Stimulated activated CD4-positive, alpha-beta T cell treated with anti-CD3 and anti-CD28 coated beads, TNF-alpha, amount 100 ng/mL, for 48 hours (primary cell): Measurements from ENCODE around the gene GHR.
"Not testable (repeated sequence)": the region's sequence is repeated elsewhere in the genome, so short reads cannot be mapped to it uniquely, and the experiment has no call there.

Experiments used
- DNase-seq, 3 donors: peaks; one replicate each; pipeline ENCODE4 v3.0.0-alpha.2; 2020; ENCODE audit warnings: low read depth in 3 of 3

Gene GHR

GRCh38 chr5:42718591-42718990 lies 295.4 kb downstream of the GHR start:
- no peak for DNase-seq

GRCh38 chr5:42719034-42719433 lies 295.8 kb downstream of the GHR start:
- DNase-seq: no peak

- DNase-seq: no peak
These were observed 297.0 kb downstream of the GHR start for GRCh38 chr5:42720251-42720650.

- no peak for DNase-seq
These were observed 298.2 kb downstream of the GHR start for GRCh38 chr5:42721484-42721883.

- not testable (repeated sequence) for DNase-seq
These were observed 311.4 kb downstream of the GHR start for GRCh38 chr5:42734531-42735058.

DNA sequence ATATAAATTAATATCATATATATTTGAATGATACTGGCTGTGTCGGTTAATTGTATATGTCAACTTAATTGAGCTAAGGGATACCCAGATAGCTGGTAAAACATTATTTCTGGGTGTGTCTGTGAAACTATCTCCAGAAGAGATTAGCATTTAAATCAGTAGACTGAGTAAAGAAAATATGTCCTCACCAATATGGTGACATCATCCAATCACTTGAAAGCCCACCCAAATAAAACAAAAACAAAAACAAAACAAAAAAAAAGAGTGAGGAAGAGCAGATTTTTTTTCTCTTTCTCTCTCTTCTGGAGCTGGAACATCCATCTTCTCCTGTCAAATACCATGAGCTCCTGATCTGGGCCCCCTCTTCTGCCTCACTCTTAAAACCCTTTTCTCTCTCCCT lies 317.7 kb downstream of the GHR start:
- no peak for DNase-seq

DNA sequence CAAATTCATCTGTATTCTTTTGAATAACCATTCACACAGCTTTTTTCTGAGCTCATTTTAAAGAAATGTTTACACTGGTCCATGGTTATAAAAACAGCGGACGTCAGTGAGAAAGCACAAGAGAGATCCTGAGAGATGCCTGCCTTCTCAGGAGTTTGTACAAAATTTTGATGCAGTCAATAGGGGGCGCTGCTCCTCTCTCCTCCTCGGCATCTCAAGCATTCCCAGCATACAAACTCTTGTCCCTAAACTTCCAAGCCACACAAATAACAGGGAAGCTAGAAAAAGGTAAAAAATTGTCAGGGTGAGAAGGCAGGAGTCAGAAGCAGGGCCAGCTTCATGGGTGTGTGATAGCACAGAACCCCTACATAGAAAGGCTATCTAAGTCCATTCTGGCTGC lies 322.2 kb downstream of the GHR start:
- DNase-seq: no peak

- no peak for DNase-seq
These were observed 322.6 kb downstream of the GHR start for GRCh38 chr5:42745856-42746255.

- DNase-seq: no peak
These were observed 325.8 kb downstream of the GHR start for GRCh38 chr5:42749020-42749419.

GRCh38 chr5:42750507-42750906 lies 327.3 kb downstream of the GHR start:
- no peak for DNase-seq

DNA sequence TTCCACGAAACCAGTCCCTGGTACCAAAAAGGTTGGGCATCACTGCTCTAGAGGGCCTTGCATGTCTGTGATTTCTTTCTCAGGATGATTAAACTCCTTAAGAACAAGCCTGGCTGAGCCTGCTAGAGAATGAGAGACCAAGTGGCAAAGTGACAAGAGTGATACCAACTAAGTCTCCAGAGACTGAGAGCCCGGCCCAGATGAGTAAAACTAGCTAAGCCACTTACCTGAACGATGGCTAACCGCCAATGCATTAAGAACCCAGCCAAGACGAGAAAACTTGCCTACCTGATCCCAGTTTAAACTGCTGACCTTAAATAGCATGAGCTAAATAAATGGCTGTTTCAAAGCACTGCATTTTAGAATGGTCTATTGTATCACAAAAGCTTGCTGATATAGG lies 327.8 kb downstream of the GHR start:
- no peak for DNase-seq

DNA sequence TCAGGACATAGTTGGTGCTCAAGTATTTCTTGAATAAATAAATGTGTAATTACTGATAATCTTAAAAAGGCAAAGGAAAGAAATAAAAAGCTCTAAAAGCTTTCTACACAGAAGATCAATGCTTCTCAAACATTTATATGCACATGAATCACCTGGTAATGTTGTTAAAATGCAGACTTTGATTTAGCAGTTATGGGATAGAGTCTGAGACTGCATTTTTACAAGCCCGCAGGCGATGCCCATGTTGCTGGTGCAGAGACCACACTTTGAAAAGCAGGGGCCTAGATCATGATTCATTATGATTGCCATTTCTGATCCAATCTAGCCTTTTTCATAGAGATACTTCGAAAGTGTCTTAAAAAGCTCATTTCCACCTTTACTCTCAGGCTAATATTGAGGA lies 329.9 kb downstream of the GHR start:
- no peak for DNase-seq

GRCh38 chr5:42756606-42757601 lies 333.7 kb downstream of the GHR start, which contains the start of gene CCDC152:
TSS of gene CCDC152 (plus strand) at chr5:42756818. CDS start at chr5:42759122, 2,304 bp downstream.
- peak; percentile 24 to 47 (median 29) for DNase-seq

DNA sequence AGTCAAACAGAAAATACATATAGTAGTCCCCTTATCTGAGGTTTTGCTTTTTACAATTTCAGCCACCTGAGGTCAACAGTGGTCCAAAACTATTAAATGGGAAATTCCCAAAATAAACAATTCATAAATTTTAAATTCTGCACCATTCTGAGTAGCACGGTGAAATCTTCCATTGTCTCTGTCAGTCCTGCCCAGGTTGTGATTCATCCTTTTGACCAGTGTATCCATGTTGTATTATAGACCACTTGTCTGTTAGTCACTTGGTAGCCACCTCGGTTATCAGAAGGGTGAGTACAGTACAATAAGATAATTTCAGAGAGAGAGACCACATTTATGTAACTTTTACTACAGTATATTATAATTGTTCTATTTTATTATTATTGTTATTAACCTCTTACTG lies 336.2 kb downstream of the GHR start:
- DNase-seq: no peak

DNA sequence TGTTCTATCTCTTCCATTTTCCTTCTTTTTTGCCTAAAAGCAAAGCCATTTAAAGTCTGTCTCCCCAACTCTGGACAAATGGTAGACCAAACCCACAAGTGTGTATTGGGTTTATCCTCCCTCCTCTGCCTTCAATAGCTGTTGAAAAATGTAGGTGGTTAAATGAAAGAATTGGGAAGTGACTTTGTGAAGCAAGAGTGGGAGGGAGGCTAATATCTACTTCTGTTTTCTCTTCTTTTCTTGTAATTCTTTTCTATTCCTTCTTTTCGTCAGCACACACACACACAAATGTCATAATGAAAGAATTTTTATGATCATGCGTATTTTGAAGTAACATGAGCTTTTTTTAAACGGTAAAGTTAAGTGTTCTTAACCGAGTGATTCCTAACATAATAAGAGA lies 337.2 kb downstream of the GHR start:
- DNase-seq: no peak

DNA sequence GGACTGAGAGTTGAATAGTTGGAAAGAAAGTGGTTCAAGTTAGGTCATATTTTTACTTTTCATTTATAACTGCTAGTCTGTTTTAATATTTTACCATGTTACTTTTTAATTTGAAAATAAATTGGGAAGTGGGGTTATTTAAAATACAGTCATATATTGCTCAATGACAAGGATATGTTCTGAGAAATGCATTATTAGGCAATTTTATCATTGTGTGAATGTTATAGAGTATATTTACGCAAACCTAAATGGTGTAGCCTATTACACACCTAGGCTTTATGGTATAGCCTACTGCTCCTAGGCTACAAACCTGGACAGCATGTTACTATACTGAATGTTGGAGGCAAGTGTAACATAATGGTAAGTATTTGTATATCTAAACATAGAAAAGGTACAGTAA lies 338.6 kb downstream of the GHR start:
- DNase-seq: no peak

GRCh38 chr5:42767491-42768105 lies 344.4 kb downstream of the GHR start:
- DNase-seq: no peak

DNA sequence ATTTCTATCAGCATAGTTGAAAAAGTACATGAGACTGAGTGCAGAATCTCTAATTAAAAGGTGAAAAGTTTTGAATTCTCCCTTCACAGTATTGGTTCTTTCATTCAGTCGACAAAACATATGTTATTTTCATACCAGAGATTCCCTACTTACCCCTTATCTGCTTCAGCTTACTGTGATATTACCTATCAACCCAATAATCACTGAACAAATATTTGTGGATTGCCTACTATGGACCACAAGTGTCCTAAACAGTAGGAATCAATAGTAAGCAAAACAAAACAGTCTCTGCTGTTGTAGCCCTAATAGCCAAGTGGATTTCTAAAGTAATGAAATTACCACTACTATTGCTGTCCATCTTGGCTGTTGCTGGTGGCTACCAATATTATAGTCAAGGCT lies 344.9 kb downstream of the GHR start:
- no peak for DNase-seq

DNA sequence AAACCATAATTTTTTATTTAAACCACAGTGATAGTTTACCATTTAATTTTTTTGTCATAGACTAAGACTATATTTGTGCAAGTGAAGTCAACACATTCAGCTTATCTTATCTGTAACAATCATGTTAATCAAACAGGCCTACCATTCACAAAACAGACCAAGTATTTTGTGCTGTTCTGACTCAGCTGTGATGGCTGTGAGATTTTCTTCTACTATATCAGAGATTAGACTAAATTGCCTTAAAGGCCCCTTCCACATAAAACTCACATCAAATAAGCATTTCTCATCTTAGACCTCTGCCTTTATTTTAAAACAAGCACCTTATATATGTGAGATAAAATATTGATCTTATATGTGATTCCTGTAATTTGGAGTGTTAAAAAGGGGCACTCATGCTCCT lies 346.8 kb downstream of the GHR start:
- no peak for DNase-seq
